SK-N-SH treated with all-trans-retinoic acid at 6 μM for 48 hours (cell line): Measurements from ENCODE around the gene OR52K1.

Experiments
- ATAC-seq: fragments of 200-7000 bp; cut with Tn5 transposase; 3 replicates; pipeline ENCODE4 v1.9.1; 2020; ENCODE audit warnings: mild to moderate bottlenecking, moderate library complexity
- BACH2 ChIP-seq: fragments of 250-450 bp; sonication (Bioruptor Pico); IDR thresholded peaks from 2 replicates; pipeline ENCODE4 v1.9.0; 2021; ENCODE audit warnings: mild to moderate bottlenecking, borderline replicate concordance
- CREB5 ChIP-seq: fragments of 250-450 bp; sonication (Bioruptor Pico); IDR thresholded peaks from 2 replicates; pipeline ENCODE4 v1.5.1; 2020; ENCODE audit warnings: low read depth, mild to moderate bottlenecking, moderate library complexity
- CSDC2 ChIP-seq: fragments of 250-450 bp; sonication (Bioruptor Pico); IDR thresholded peaks from 2 replicates; pipeline ENCODE4 v1.5.0; 2020; ENCODE audit warnings: mild to moderate bottlenecking, moderate library complexity
- ESRRG ChIP-seq: fragments of 250-450 bp; sonication (Bioruptor Pico); IDR thresholded peaks from 2 replicates; pipeline ENCODE4 v1.6.1; 2021; ENCODE audit warnings: mild to moderate bottlenecking
- GLIS3 ChIP-seq: fragments of 250-450 bp; sonication (Bioruptor Pico); IDR thresholded peaks from 2 replicates; pipeline ENCODE4 v1.5.0; 2020; ENCODE audit warnings: mild to moderate bottlenecking, moderate library complexity
- ISL1 ChIP-seq: fragments of 250-450 bp; sonication (Bioruptor Pico); IDR thresholded peaks from 2 replicates; pipeline ENCODE4 v2.1.2; 2022; ENCODE audit warnings: mild to moderate bottlenecking, moderate library complexity
- OSR1 ChIP-seq: fragments of 250-450 bp; sonication (Bioruptor Pico); IDR thresholded peaks from 2 replicates; pipeline ENCODE4 v1.8.0; 2022; ENCODE audit warnings: moderate library complexity, mild to moderate bottlenecking, inconsistent platforms
- PPARA ChIP-seq: fragments of 250-450 bp; sonication (Bioruptor Pico); IDR thresholded peaks from 2 replicates; pipeline ENCODE4 v1.5.0; 2020; ENCODE audit warnings: mild to moderate bottlenecking, borderline replicate concordance
- RARB ChIP-seq: fragments of 250-450 bp; sonication (Bioruptor Pico); IDR thresholded peaks from 2 replicates; pipeline ENCODE4 v1.8.0; 2021; ENCODE audit warnings: mild to moderate bottlenecking, moderate library complexity
- SNAI2 ChIP-seq: fragments of 250-450 bp; sonication (Bioruptor Pico); IDR thresholded peaks from 2 replicates; pipeline ENCODE4 v1.5.0; 2020; ENCODE audit warnings: mild to moderate bottlenecking, moderate library complexity
- TCF4 ChIP-seq: fragments of 250-450 bp; sonication (Bioruptor Pico); IDR thresholded peaks from 2 replicates; pipeline ENCODE4 v1.8.0; 2021; ENCODE audit warnings: mild to moderate bottlenecking, moderate library complexity, borderline replicate concordance
- TOX ChIP-seq: fragments of 250-450 bp; sonication (Bioruptor Pico); IDR thresholded peaks from 2 replicates; pipeline ENCODE4 v1.8.0; 2021; ENCODE audit warnings: mild to moderate bottlenecking, moderate library complexity, borderline replicate concordance
- TSHZ2 ChIP-seq: fragments of 250-450 bp; sonication (Bioruptor Pico); IDR thresholded peaks from 2 replicates; pipeline ENCODE4 v1.5.0; 2020; ENCODE audit warnings: mild to moderate bottlenecking, moderate library complexity
- ZFP3 ChIP-seq: fragments of 250-450 bp; sonication (Bioruptor Pico); IDR thresholded peaks from 2 replicates; pipeline ENCODE4 v1.5.0; 2020; ENCODE audit warnings: mild to moderate bottlenecking, moderate library complexity
- ZFP30 ChIP-seq: fragments of 450-650 bp; formaldehyde crosslinking; IDR thresholded peaks from 2 replicates; pipeline ENCODE4 v1.5.0; 2022; ENCODE audit warnings: mild to moderate bottlenecking, moderate library complexity
- ZNF565 ChIP-seq: fragments of 450-650 bp; formaldehyde crosslinking; conservative IDR thresholded peaks from 2 replicates; pipeline ENCODE4 v1.5.0; 2020; ENCODE audit warnings: low read depth, mild to moderate bottlenecking, moderate library complexity
- ZNF70 ChIP-seq: fragments of 450-650 bp; formaldehyde crosslinking; IDR thresholded peaks from 2 replicates; pipeline ENCODE4 v1.5.0; 2020; ENCODE audit warnings: mild to moderate bottlenecking, moderate library complexity
- ZNF8 ChIP-seq: fragments of 450-650 bp; formaldehyde crosslinking; IDR thresholded peaks from 2 replicates; pipeline ENCODE4 v1.5.0; 2020; ENCODE audit warnings: mild to moderate bottlenecking, moderate library complexity
- TF ChIP-seq, protein P1 (sequence below): fragments of 250-450 bp; sonication (Bioruptor Pico); IDR thresholded peaks from 2 replicates; pipeline ENCODE4 v1.5.1; 2021; ENCODE audit warnings: mild to moderate bottlenecking, moderate library complexity
- TF ChIP-seq, protein P2 (sequence below): fragments of 250-450 bp; sonication (Bioruptor Pico); IDR thresholded peaks from 2 replicates; pipeline ENCODE4 v1.8.0; 2021; ENCODE audit warnings: low read depth, mild to moderate bottlenecking, moderate library complexity, borderline replicate concordance
- TF ChIP-seq, protein P3 (sequence below): fragments of 250-450 bp; sonication (Bioruptor Pico); IDR thresholded peaks from 2 replicates; pipeline ENCODE4 v1.8.0; 2020; ENCODE audit warnings: mild to moderate bottlenecking, moderate library complexity, borderline replicate concordance

OR52K1 gene

DNA sequence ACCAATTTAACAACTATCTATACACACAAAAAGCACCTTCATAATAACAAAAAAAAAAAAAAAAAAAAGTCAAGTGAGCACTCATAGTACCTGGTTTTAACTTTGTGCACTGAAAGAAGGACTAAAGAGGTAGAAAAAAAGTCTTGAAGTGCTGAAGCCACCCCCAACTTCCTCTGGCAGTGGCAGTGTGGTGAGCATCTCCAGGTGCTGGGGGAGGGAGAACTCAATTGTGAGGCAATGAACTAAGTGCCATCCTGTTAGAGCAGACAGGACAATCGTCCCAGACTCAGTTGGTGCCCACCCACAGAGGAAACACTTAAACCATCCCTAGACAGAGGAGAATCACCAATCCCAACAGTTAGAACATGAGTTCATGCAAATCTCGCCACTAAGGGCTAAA is 39.9 kb downstream of the OR52K1 start (continued):
- TF ChIP-seq TSHZ2: no peak
- no peak for TF ChIP-seq ZFP30

DNA sequence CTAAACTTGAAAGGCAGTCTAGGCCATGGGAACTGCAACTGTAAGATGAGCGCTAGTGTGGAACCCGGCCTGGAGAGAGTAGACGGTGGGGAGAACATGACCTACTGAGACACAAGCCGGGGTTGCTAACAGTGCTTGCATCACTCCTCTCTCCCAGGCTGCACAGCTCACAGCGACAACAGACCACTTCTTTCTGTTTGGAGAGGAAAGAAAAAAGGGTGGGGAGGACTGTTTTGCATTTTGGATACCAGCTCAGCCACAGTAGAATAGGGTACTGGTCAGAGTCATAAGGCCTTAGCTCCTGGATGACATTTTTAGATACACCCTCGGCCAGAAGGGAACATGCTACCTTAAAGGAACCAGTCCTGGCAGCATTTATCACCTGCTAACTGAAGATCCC is 40.3 kb downstream of the OR52K1 start:
- no peak for ATAC-seq
- TF ChIP-seq TCF4 (CRISPR knock-in tag) (no peak), ZNF565 (CRISPR knock-in tag) (no peak), CSDC2 (no peak), RARB (no peak), GLIS3 (CRISPR knock-in tag) (no peak), OSR1 (no peak), ZFP30 (no peak), TSHZ2 (no peak), ZNF8 (CRISPR knock-in tag) (no peak), SNAI2 (CRISPR knock-in tag) (no peak), PPARA (no peak), ISL1 (CRISPR knock-in tag) (no peak), ZNF70 (CRISPR knock-in tag) (no peak), BACH2 (CRISPR knock-in tag) (no peak), ESRRG (CRISPR knock-in tag) (no peak), CREB5 (CRISPR knock-in tag) (no peak), ZFP3 (CRISPR knock-in tag) (no peak)
- TF ChIP-seq, protein P1, sequence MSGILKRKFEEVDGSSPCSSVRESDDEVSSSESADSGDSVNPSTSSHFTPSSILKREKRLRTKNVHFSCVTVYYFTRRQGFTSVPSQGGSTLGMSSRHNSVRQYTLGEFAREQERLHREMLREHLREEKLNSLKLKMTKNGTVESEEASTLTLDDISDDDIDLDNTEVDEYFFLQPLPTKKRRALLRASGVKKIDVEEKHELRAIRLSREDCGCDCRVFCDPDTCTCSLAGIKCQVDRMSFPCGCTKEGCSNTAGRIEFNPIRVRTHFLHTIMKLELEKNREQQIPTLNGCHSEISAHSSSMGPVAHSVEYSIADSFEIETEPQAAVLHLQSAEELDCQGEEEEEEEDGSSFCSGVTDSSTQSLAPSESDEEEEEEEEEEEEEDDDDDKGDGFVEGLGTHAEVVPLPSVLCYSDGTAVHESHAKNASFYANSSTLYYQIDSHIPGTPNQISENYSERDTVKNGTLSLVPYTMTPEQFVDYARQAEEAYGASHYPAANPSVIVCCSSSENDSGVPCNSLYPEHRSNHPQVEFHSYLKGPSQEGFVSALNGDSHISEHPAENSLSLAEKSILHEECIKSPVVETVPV (CRISPR knock-in tag): no peak
- TF ChIP-seq, protein P2, sequence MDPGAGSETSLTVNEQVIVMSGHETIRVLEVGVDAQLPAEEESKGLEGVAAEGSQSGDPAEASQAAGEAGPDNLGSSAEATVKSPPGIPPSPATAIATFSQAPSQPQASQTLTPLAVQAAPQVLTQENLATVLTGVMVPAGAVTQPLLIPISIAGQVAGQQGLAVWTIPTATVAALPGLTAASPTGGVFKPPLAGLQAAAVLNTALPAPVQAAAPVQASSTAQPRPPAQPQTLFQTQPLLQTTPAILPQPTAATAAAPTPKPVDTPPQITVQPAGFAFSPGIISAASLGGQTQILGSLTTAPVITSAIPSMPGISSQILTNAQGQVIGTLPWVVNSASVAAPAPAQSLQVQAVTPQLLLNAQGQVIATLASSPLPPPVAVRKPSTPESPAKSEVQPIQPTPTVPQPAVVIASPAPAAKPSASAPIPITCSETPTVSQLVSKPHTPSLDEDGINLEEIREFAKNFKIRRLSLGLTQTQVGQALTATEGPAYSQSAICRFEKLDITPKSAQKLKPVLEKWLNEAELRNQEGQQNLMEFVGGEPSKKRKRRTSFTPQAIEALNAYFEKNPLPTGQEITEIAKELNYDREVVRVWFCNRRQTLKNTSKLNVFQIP: no peak
- TF ChIP-seq, protein P3, sequence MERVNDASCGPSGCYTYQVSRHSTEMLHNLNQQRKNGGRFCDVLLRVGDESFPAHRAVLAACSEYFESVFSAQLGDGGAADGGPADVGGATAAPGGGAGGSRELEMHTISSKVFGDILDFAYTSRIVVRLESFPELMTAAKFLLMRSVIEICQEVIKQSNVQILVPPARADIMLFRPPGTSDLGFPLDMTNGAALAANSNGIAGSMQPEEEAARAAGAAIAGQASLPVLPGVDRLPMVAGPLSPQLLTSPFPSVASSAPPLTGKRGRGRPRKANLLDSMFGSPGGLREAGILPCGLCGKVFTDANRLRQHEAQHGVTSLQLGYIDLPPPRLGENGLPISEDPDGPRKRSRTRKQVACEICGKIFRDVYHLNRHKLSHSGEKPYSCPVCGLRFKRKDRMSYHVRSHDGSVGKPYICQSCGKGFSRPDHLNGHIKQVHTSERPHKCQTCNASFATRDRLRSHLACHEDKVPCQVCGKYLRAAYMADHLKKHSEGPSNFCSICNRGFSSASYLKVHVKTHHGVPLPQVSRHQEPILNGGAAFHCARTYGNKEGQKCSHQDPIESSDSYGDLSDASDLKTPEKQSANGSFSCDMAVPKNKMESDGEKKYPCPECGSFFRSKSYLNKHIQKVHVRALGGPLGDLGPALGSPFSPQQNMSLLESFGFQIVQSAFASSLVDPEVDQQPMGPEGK (CRISPR knock-in tag): no peak

- TF ChIP-seq TOX (no peak), SNAI2 (CRISPR knock-in tag) (no peak), BACH2 (CRISPR knock-in tag) (no peak), ZFP30 (no peak), TSHZ2 (no peak)
- ATAC-seq: no peak
These were observed 41.2 kb downstream of the OR52K1 start for GRCh38 chr11:4523666-4524065.
